Esophagus muscularis mucosa (tissue), 4 donors: ENCODE data around the gene SEPTIN5. TPM values are rescaled to one million over a fixed set of nuclear protein-coding genes. Genes with fewer than 3 reads are reported as not detected.

Source experiments
- DNase-seq: peaks from one replicate; pipeline ENCODE4 v3.0.0-alpha.2; 2017; ENCODE audit errors: extremely low spot score
- H3K27ac ChIP-seq, 4 donors: fragments of 200-600 bp; sonication (generic); replicated peaks in 1 of 4; 1 replicate in 3 of 4; 2 replicates in 1 of 4; pipeline ENCODE4 v1.5.1; 2016 to 2019; ENCODE audit warnings: mild to moderate bottlenecking in 1 of 4
- H3K27me3 ChIP-seq, 4 donors: fragments of 200-600 bp; sonication (generic); one replicate each; pipeline versions ENCODE4 v1.5.1 to v1.6.0; 2016 to 2019
- H3K36me3 ChIP-seq, 4 donors: fragments of 200-600 bp; sonication (generic); one replicate each; pipeline ENCODE4 v1.5.1; 2016 to 2019
- H3K4me1 ChIP-seq, 4 donors: fragments of 200-600 bp; sonication (generic); one replicate each; pipeline ENCODE4 v1.5.1; 2016 to 2019
- H3K4me3 ChIP-seq, 4 donors: fragments of 200-600 bp; sonication (generic); 1 replicate in 2 of 4; 2 replicates in 2 of 4; pipeline ENCODE4 v1.5.1; 2016 to 2019; ENCODE audit warnings: mild to moderate bottlenecking in 4 of 4, moderate library complexity in 1 of 4
- H3K9me3 ChIP-seq, 4 donors: fragments of 200-600 bp; sonication (generic); 1 replicate in 3 of 4; 2 replicates in 1 of 4; pipeline ENCODE4 v1.5.1; 2016 to 2019
- CTCF ChIP-seq, 3 experiments: fragments of 200-600 bp in 2 of 3; fragments of 450-650 bp in 1 of 3; sonication (generic) in 2 of 3; IDR thresholded peaks; one replicate each; pipeline ENCODE4 v1.5.1; 2017 to 2019; ENCODE audit warnings: antibody characterized with exemption in 3 of 3, mild to moderate bottlenecking in 2 of 3, moderate library complexity in 1 of 3
- EP300 ChIP-seq: sonication (generic); formaldehyde crosslinking; IDR thresholded peaks from one replicate; pipeline ENCODE4 v1.6.1; 2017; ENCODE audit warnings: antibody characterized with exemption
- POLR2A ChIP-seq: fragments of 450-650 bp; IDR thresholded peaks from one replicate; pipeline ENCODE4 v1.6.1; 2017; ENCODE audit warnings: antibody characterized with exemption, moderate library complexity, mild to moderate bottlenecking, low read depth
- POLR2AphosphoS5 ChIP-seq, 2 donors: sonication (generic); formaldehyde crosslinking; IDR thresholded peaks; one replicate each; pipeline ENCODE4 v1.6.1; 2017; ENCODE audit warnings: antibody characterized with exemption in 2 of 2
- WGBS: methylation state at CpG from one replicate; pipeline ENCODE4 v1.1.5; 2018; 5-methylcytosine and 5-hydroxymethylcytosine counted together
- intact Hi-C: fragments of 100-400 bp; cut with DNase I; formaldehyde crosslinking; loops from one replicate; pipeline ENCODE4 v1.15.1; 2023
- total RNA-seq, 4 donors: library from RNA; depleted of rRNA; stranded (reverse); fragments of >200 nt; gene quantifications; one replicate each; pipeline versions ENCODE4 v1.1.0 to v1.2.1, GENCODE V29; 2016

The SEPTIN5 gene
- total RNA-seq, 4 donors from 2014 or later: 4.2 to 55.4 (median 20.6) TPM

DNA sequence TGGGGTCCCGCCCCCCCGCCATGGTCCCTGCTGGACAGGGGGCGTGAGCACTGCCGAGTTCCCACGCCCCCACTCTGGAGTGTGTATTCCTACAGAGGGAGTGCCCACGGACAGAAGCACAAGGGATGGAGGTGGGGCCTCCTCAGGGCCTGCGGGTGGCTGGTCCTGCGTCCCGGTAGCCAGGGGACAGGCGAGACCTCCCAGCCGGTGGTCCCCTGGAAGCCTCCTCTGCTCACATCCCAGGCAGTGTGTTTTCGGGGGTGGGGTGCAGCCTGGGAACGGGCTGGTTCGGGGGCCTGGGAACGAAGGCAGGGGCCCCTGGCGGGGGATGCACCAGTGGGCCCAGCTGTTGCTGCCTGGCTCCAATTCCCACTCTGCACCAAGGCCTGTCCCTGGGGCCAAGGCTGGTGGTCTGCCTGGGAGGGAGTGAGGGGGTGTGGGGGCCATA, 25.2 kb downstream of the SEPTIN5 start:
- Histone ChIP-seq H3K27me3 (peaks cover 0 to 44% (median 0%) of the 10 kb centered on the region in 4 donors), H3K4me3 (no peak overlapping the region), H3K36me3 (no peaks in the 10 kb centered on the region), H3K9me3 (no peaks in the 10 kb centered on the region), H3K4me1 (no peaks in the 10 kb centered on the region), H3K27ac (no peak overlapping the region)
- 44% methylated on average over 5 of the region's 16 CpGs for WGBS
- no peak for DNase-seq
- TF ChIP-seq CTCF (IDR thresholded peaks at IDR 0.05): no peak
- no peak for TF ChIP-seq EP300
- no peak for TF ChIP-seq POLR2A
- no peak for TF ChIP-seq POLR2AphosphoS5 (IDR thresholded peaks at IDR 0.05)
- intact Hi-C loops: no loop called here

DNA sequence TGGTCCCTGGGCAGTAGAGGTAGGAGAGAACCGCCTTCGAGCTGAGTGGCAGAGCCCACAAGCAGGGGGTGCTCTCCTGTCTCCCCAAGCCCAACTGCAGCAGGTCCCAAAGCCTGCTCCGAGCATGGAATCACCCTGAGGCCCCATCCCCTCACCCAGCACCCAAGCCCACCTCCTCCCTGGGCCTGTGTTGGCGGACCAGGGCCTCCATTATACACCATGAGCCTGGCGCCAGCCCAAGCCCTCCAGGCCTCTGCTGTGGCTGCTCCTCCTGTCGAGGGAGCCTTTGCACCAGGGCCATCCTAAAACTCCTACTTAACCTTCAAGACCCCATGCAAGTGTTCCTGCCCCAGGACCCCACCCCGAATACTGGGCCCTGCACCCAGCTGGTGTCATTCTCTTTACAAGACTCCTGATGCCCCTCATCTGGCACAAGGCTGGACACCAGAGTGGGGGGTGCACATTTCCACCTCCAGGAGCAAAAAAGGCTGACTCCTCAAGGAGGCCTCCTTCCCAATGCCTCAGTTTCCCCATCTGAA, 25.7 kb downstream of the SEPTIN5 start:
- DNase-seq: no peak
- WGBS: 85% methylated on average over 5 of the region's 7 CpGs
- no peak overlapping the region for H3K4me3 ChIP-seq
- intact Hi-C loops: no loop called here
- H3K36me3 ChIP-seq: no peaks in the 10 kb centered on the region
- H3K4me1 ChIP-seq: no peaks in the 10 kb centered on the region
- no peaks in the 10 kb centered on the region for H3K9me3 ChIP-seq
- TF ChIP-seq EP300 (no peak), POLR2A (no peak), CTCF (IDR thresholded peaks at IDR 0.05) (no peak), POLR2AphosphoS5 (IDR thresholded peaks at IDR 0.05) (no peak)
- peaks cover 0 to 44% (median 0%) of the 10 kb centered on the region in 4 donors for H3K27me3 ChIP-seq
- H3K27ac ChIP-seq: no peak overlapping the region

DNA sequence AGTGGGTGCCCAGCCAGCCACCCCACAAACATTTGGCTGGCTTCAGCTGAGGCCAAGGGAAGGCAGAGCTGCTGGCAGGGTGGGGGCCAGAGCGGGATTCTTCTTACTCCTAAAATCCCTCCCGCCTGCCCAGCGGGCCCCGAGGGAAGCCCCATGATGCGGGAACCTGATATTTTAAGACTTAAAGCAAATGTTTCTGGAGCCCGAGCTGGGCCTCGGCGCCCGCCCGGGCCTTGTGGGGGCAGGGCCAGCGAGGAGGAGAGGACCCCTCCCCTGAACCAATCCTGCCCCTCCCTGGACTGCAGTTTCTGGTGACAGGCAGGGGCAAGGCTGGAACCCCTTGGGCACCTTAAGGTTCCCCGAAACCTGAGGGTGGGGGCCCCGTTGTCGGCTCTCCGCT, 26.3 kb downstream of the SEPTIN5 start:
- TF ChIP-seq POLR2A (no peak), POLR2AphosphoS5 (IDR thresholded peaks at IDR 0.05) (no peak), CTCF (IDR thresholded peaks at IDR 0.05) (no peak), EP300 (no peak)
- Histone ChIP-seq H3K4me3 (no peak overlapping the region), H3K9me3 (no peaks in the 10 kb centered on the region), H3K27ac (no peak overlapping the region), H3K36me3 (no peaks in the 10 kb centered on the region), H3K27me3 (peaks cover 0 to 44% (median 0%) of the 10 kb centered on the region in 4 donors), H3K4me1 (peaks cover 0 to 4% (median under 1%) of the 10 kb centered on the region in 4 donors)
- DNase-seq: no peak
- 84% methylated on average over 14 of the region's 15 CpGs for WGBS
- intact Hi-C loops: no loop called here

GRCh38 chr22:19741053-19741452, 26.8 kb downstream of the SEPTIN5 start:
- no peak overlapping the region for H3K4me3 ChIP-seq
- no peak for DNase-seq
- H3K9me3 ChIP-seq: no peaks in the 10 kb centered on the region
- H3K27me3 ChIP-seq: peaks cover 0 to 39% (median 0%) of the 10 kb centered on the region in 4 donors
- WGBS: 98% methylated on average over 7 of the region's 7 CpGs
- no peaks in the 10 kb centered on the region for H3K36me3 ChIP-seq
- intact Hi-C loops: no loop called here
- TF ChIP-seq EP300 (no peak), POLR2A (no peak), CTCF (IDR thresholded peaks at IDR 0.05) (no peak), POLR2AphosphoS5 (IDR thresholded peaks at IDR 0.05) (no peak)
- H3K27ac ChIP-seq: no peak overlapping the region
- H3K4me1 ChIP-seq: peaks cover 0 to 6% (median 2%) of the 10 kb centered on the region in 4 donors
